CD4-positive, CD25-positive, alpha-beta regulatory T cell (primary cell): ENCODE results near the gene DENND5B. TPM values are rescaled to one million over a fixed set of nuclear protein-coding genes. Genes with fewer than 3 reads are reported as not detected.
"Not testable (repeated sequence)": the region's sequence is repeated elsewhere in the genome, so short reads cannot be mapped to it uniquely, and the experiment has no call there.

Experiments used
- ATAC-seq, 2 donors: fragments of 150-1000 bp; cut with Tn5 transposase; one replicate each; pipeline ENCODE4 v1.10.0; 2021; ENCODE audit warnings: low read depth in 2 of 2, moderate number of reproducible peaks in 2 of 2, moderate library complexity in 1 of 2
- DNase-seq, 3 donors: peaks; one replicate each; pipeline versions ENCODE4 v3.0.0 to v3.0.0-alpha.2; 2012 to 2022; ENCODE audit warnings: mixed read lengths in 1 of 3
- H3K27ac ChIP-seq: one replicate; pipeline ENCODE4 v1.7.0; 2013; ENCODE audit warnings: mild to moderate bottlenecking, low read length; ENCODE audit not compliant: insufficient read depth, poor library complexity, severe bottlenecking
- H3K27me3 ChIP-seq: one replicate; pipeline ENCODE4 v1.7.0; 2013; ENCODE audit warnings: low read length; ENCODE audit not compliant: control insufficient read depth, insufficient read depth
- H3K36me3 ChIP-seq: one replicate; pipeline ENCODE4 v1.7.0; 2013; ENCODE audit warnings: mild to moderate bottlenecking, low read length, moderate library complexity; ENCODE audit not compliant: control insufficient read depth, insufficient read depth
- H3K4me1 ChIP-seq: 2 replicates; pipeline ENCODE4 v1.7.0; 2013; ENCODE audit warnings: mild to moderate bottlenecking, low read length; ENCODE audit not compliant: insufficient read depth, control insufficient read depth, poor library complexity, severe bottlenecking
- H3K4me3 ChIP-seq: one replicate; pipeline ENCODE4 v1.7.0; 2013; ENCODE audit warnings: low read depth, mild to moderate bottlenecking, low read length, moderate library complexity
- H3K9me3 ChIP-seq, 2 experiments: 1 replicate in 1 of 2; 2 replicates in 1 of 2; pipeline ENCODE4 v1.7.0; 2013; ENCODE audit warnings: low read length in 2 of 2, mild to moderate bottlenecking in 1 of 2, moderate library complexity in 1 of 2; ENCODE audit not compliant: control insufficient read depth in 2 of 2
- H3K27ac Mint-ChIP-seq, 3 donors: one replicate each; pipeline ENCODE4 v1.8.0; 2020 to 2022; ENCODE audit warnings: mild to moderate bottlenecking in 3 of 3, mixed read lengths in 3 of 3, moderate library complexity in 2 of 3
- H3K27me3 Mint-ChIP-seq: one replicate; pipeline ENCODE4 v1.8.0; 2022; ENCODE audit warnings: mild to moderate bottlenecking, mixed read lengths
- H3K36me3 Mint-ChIP-seq: one replicate; pipeline ENCODE4 v1.8.0; 2020; ENCODE audit warnings: mixed read lengths
- H3K4me1 Mint-ChIP-seq, 4 donors: one replicate each; pipeline ENCODE4 v1.8.0; 2020 to 2022; ENCODE audit warnings: mixed read lengths in 4 of 4, mild to moderate bottlenecking in 1 of 4
- H3K4me3 Mint-ChIP-seq, 4 donors: one replicate each; pipeline ENCODE4 v1.8.0; 2020 to 2022; ENCODE audit warnings: mild to moderate bottlenecking in 4 of 4, mixed read lengths in 4 of 4, moderate library complexity in 3 of 4
- H3K9me3 Mint-ChIP-seq, 7 donors: one replicate each; pipeline ENCODE4 v1.8.0; 2020 to 2022; ENCODE audit warnings: mixed read lengths in 7 of 7, mild to moderate bottlenecking in 3 of 7, moderate library complexity in 2 of 7
- polyA plus RNA-seq, 4 donors: library from polyadenylated mRNA; unstranded; fragments of 300-500 nt; fragmentation: Illumina TruSeq; gene quantifications; one replicate each; pipeline ENCODE4 v1.2.3, GENCODE V29; 2021
- total RNA-seq: library from RNA; stranded (reverse); gene quantifications from one replicate; pipeline ENCODE4 v1.2.3, GENCODE V29; 2022

DENND5B gene
- total and polyA plus RNA-seq, 5 donors from 2014 or later = 0.39 to 0.76 TPM; not detected in 3

GRCh38 chr12:31569517-31569916 lies 21.4 kb downstream of the DENND5B start:
- H3K9me3 Mint-ChIP-seq, H3K4me3 Mint-ChIP-seq, H3K4me3 ChIP-seq, H3K36me3 Mint-ChIP-seq, H3K27ac Mint-ChIP-seq, H3K4me1 Mint-ChIP-seq, H3K27ac ChIP-seq, DNase-seq, H3K9me3 ChIP-seq, H3K36me3 ChIP-seq, ATAC-seq, H3K4me1 ChIP-seq, H3K27me3 ChIP-seq: not testable (repeated sequence)
- H3K27me3 Mint-ChIP-seq = peaks cover 32% of the 10 kb centered on the region

- H3K27ac Mint-ChIP-seq = peak overlapping the region in 1 of 3 donors; percentile 8
- no peak for ATAC-seq
These were observed 22.4 kb downstream of the DENND5B start for GRCh38 chr12:31568498-31568897.

GRCh38 chr12:31567029-31567428 lies 23.9 kb downstream of the DENND5B start:
- Mint-ChIP-seq H3K27ac (no peak overlapping the region), H3K27me3 (peaks cover 27% of the 10 kb centered on the region), H3K9me3 (no peaks in the 10 kb centered on the region), H3K4me1 (peaks cover 0 to 2% (median 0%) of the 10 kb centered on the region in 4 donors), H3K4me3 (no peak overlapping the region), H3K36me3 (no peaks in the 10 kb centered on the region)
- H3K9me3 ChIP-seq = no peaks in the 10 kb centered on the region
- H3K27ac ChIP-seq = no peak overlapping the region
- DNase-seq (no peak), ATAC-seq (no peak)
- H3K27me3 ChIP-seq = no peaks in the 10 kb centered on the region
- no peak overlapping the region for H3K4me3 ChIP-seq
- H3K36me3 ChIP-seq = no peaks in the 10 kb centered on the region
- H3K4me1 ChIP-seq = no peaks in the 10 kb centered on the region

More at GRCh38 chr12:31568498-31568897, 22.4 kb downstream of the DENND5B start:
- no peaks in the 10 kb centered on the region for H3K36me3 Mint-ChIP-seq
- Histone ChIP-seq H3K27ac (no peak overlapping the region), H3K9me3 (no peaks in the 10 kb centered on the region), H3K4me1 (no peaks in the 10 kb centered on the region), H3K27me3 (no peaks in the 10 kb centered on the region), H3K4me3 (no peak overlapping the region), H3K36me3 (no peaks in the 10 kb centered on the region)
- peaks cover 0 to 3% (median 0%) of the 10 kb centered on the region in 4 donors for H3K4me1 Mint-ChIP-seq
- peaks cover 0 to 1% (median 0%) of the 10 kb centered on the region in 7 donors for H3K9me3 Mint-ChIP-seq
- H3K4me3 Mint-ChIP-seq = no peak overlapping the region
- no peak for DNase-seq
- peaks cover 32% of the 10 kb centered on the region for H3K27me3 Mint-ChIP-seq

- peaks cover 0 to 2% (median 0%) of the 10 kb centered on the region in 4 donors for H3K4me1 Mint-ChIP-seq
These were observed 24.4 kb downstream of the DENND5B start for GRCh38 chr12:31566547-31566946.

GRCh38 chr12:31562594-31563328 lies 28.2 kb downstream of the DENND5B start:
- Histone ChIP-seq H3K9me3 (no peaks in the 10 kb centered on the region), H3K4me3 (no peak overlapping the region), H3K27ac (no peak overlapping the region), H3K27me3 (peaks cover 2% of the 10 kb centered on the region), H3K4me1 (no peaks in the 10 kb centered on the region), H3K36me3 (no peaks in the 10 kb centered on the region)
- no peak for ATAC-seq
- H3K36me3 Mint-ChIP-seq = no peaks in the 10 kb centered on the region
- peaks cover 17% of the 10 kb centered on the region for H3K27me3 Mint-ChIP-seq
- no peak for DNase-seq
- H3K9me3 Mint-ChIP-seq = peaks cover 0 to 2% (median 0%) of the 10 kb centered on the region in 7 donors
- H3K4me1 Mint-ChIP-seq = peaks cover 0 to 2% (median 0%) of the 10 kb centered on the region in 4 donors
- H3K27ac Mint-ChIP-seq = no peak overlapping the region
- no peak overlapping the region for H3K4me3 Mint-ChIP-seq

More at GRCh38 chr12:31566547-31566946, 24.4 kb downstream of the DENND5B start:
- H3K27ac Mint-ChIP-seq = no peak overlapping the region
- Histone ChIP-seq H3K4me3 (no peak overlapping the region), H3K36me3 (no peaks in the 10 kb centered on the region), H3K9me3 (no peaks in the 10 kb centered on the region), H3K4me1 (no peaks in the 10 kb centered on the region), H3K27ac (no peak overlapping the region), H3K27me3 (no peaks in the 10 kb centered on the region)
- H3K27me3 Mint-ChIP-seq = peaks cover 27% of the 10 kb centered on the region
- DNase-seq = no peak
- H3K36me3 Mint-ChIP-seq = no peaks in the 10 kb centered on the region
- H3K9me3 Mint-ChIP-seq = no peaks in the 10 kb centered on the region
- H3K4me3 Mint-ChIP-seq = no peak overlapping the region
- ATAC-seq = no peak

- H3K27ac ChIP-seq = no peak overlapping the region
- H3K4me3 ChIP-seq = no peak overlapping the region
- H3K9me3 ChIP-seq = no peaks in the 10 kb centered on the region
- DNase-seq = no peak
- Mint-ChIP-seq H3K27ac (no peak overlapping the region), H3K4me3 (no peak overlapping the region), H3K36me3 (no peaks in the 10 kb centered on the region), H3K9me3 (peaks cover 0 to 2% (median 0%) of the 10 kb centered on the region in 7 donors), H3K27me3 (peaks cover 12% of the 10 kb centered on the region), H3K4me1 (peaks cover 0 to 2% (median 0%) of the 10 kb centered on the region in 4 donors)
- no peak for ATAC-seq
- H3K4me1 ChIP-seq = no peaks in the 10 kb centered on the region
- peaks cover 2% of the 10 kb centered on the region for H3K27me3 ChIP-seq
- H3K36me3 ChIP-seq = no peaks in the 10 kb centered on the region
These were observed 30.4 kb downstream of the DENND5B start for GRCh38 chr12:31560516-31560915.

GRCh38 chr12:31558521-31558920 lies 32.4 kb downstream of the DENND5B start:
- no peaks in the 10 kb centered on the region for H3K36me3 ChIP-seq
- no peak overlapping the region for H3K27ac ChIP-seq
- ATAC-seq (no peak), DNase-seq (no peak)
- H3K4me3 ChIP-seq = no peak overlapping the region
- Mint-ChIP-seq H3K4me1 (peaks cover 0 to 2% (median 0%) of the 10 kb centered on the region in 4 donors), H3K4me3 (no peak overlapping the region), H3K9me3 (peaks cover 0 to 5% (median 0%) of the 10 kb centered on the region in 7 donors), H3K27me3 (peaks cover 6% of the 10 kb centered on the region), H3K36me3 (peaks cover 4% of the 10 kb centered on the region), H3K27ac (no peak overlapping the region)
- no peaks in the 10 kb centered on the region for H3K4me1 ChIP-seq
- H3K27me3 ChIP-seq = peaks cover 2% of the 10 kb centered on the region
- H3K9me3 ChIP-seq = no peaks in the 10 kb centered on the region

- Histone ChIP-seq H3K36me3 (no peaks in the 10 kb centered on the region), H3K9me3 (no peaks in the 10 kb centered on the region), H3K27me3 (peaks cover 2% of the 10 kb centered on the region), H3K4me3 (no peak overlapping the region), H3K4me1 (no peaks in the 10 kb centered on the region), H3K27ac (no peak overlapping the region)
- Mint-ChIP-seq H3K36me3 (peaks cover 4% of the 10 kb centered on the region), H3K27ac (no peak overlapping the region), H3K4me1 (peaks cover 0 to 2% (median 0%) of the 10 kb centered on the region in 4 donors), H3K27me3 (peaks cover 12% of the 10 kb centered on the region), H3K4me3 (no peak overlapping the region), H3K9me3 (peaks cover 0 to 5% (median 0%) of the 10 kb centered on the region in 7 donors)
- DNase-seq (no peak), ATAC-seq (no peak)
These were observed 33.2 kb downstream of the DENND5B start for GRCh38 chr12:31557707-31558106.
